Fibroblast of skin of left quadriceps (primary cell): ENCODE data around the gene TRAF6.
"Not testable (repeated sequence)": the region's sequence is repeated elsewhere in the genome, so short reads cannot be mapped to it uniquely, and the experiment has no call there.

Source experiments
- DNase-seq, 2 experiments: peaks; one replicate each; pipeline ENCODE4 v3.0.0-alpha.2; 2013; ENCODE audit warnings: low read depth in 2 of 2

TRAF6 gene

GRCh38 chr11:36493332-36493731, 16.7 kb downstream of the TRAF6 start:
- DNase-seq, result no peak

GRCh38 chr11:36492724-36493304, 17.3 kb downstream of the TRAF6 start:
- DNase-seq, result no peak

DNA sequence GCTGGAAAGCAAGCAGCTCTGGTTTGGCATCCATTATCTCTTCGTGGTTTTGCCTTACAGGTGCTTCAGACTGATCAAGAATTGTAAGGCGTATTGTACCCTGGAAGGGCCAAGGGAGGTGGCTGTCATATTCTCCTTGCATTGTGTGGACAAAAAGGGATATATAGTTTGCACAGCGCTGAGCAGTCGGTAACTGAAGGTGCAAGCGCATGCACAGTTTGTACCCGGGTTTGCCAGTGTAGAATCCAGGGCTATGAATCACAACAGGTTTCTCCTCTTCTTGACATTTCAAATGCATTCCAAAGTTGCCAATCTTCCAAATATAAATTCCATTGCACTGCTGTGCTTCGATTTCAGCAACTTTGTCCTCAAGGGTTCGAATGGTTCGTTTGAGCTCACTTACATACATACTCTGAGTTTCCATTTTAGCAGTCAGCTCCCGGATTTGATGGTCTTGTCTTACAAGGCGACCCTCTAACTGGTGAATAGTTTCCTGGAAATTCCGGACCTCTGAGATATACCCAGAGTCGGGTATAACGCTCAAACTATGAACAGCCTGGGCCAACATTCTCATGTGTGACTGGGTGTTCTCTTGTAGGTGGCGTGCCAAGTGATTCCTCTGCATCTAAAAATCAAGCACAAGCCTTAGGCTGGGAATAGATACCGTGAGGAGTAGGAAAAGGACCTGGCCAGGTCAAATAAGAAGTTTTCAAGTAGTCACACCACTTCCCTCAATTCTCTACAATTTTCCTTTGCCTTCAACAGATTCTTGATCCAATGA, 19.9 kb downstream of the TRAF6 start:
- DNase-seq, result no peak

DNA sequence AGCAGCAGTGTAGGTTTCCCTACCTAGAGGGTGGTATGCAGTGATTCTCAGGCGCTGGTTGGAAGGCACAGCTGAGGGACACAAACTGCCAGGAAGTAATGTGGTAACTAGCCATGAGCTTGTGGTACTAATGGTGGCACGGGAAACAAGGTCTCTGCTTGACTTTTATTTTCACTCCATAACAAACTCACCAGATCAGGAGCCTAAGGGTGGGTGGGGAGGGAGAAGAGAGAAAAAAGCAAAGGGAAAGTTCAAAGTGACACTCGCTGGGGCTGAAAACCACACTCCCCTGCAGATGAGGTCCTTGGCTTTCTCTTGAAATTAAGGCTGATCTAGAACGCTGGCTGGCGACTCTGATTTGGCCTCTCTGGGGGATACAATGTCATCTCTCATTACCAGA, 22.0 kb downstream of the TRAF6 start:
- no peak for DNase-seq

DNA sequence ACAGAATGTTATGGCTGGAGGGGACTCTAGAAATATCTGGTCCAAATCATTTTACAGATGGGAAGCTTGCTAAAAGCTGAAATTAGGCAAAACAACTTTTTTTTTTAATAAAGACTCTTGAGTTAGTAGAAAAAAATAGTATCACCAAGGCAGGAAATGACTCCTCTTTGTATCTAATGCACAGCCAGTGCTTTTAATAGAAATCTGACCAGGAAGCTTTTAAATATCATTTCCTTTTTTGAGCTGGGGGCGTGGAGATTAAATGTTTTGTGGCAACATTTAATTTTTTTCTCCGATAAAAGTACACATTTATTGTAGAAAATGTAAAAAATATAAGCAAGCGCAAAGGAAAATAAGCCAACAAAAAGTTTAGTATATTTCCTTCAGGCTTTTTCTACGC, 22.5 kb downstream of the TRAF6 start:
- DNase-seq, result no peak

- DNase-seq, result no peak
Measured at GRCh38 chr11:36485298-36486002, 24.6 kb downstream of the TRAF6 start.

DNA sequence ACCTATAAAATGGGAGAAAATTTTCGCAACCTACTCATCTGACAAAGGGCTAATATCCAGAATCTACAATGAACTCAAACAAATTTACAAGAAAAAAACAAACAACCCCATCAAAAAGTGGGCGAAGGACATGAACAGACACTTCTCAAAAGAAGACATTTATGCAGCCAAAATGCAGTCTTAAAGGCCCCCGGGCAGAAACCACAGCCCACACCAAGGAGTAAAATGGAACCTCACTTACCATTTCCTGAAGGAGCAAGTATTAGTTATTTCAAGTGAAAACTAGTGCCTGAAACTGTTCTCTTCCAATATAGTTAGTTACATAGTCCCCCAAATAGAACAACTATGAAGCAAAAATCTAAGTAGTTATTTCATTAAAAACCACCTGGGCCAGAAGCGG, 27.0 kb downstream of the TRAF6 start:
- DNase-seq, result not testable (repeated sequence)

DNA sequence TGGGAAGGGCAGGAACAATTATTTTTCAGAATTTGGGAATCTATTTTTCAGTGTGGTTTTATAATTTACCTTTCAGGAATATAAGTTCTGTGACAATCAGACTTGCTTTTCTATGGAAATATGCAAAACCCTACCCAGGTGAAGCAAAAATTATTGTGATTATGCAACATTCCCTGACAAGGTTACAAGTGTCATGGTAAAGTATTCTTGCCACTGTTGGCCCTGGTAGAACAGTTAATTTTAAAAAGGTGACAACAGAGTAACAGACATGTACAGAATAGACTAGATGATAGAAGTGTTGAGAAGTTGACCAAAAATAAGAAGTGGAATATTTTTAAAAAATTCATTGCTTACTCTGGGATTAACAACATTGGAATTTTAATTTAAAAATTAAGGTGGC, 29.2 kb downstream of the TRAF6 start:
- no peak for DNase-seq

DNA sequence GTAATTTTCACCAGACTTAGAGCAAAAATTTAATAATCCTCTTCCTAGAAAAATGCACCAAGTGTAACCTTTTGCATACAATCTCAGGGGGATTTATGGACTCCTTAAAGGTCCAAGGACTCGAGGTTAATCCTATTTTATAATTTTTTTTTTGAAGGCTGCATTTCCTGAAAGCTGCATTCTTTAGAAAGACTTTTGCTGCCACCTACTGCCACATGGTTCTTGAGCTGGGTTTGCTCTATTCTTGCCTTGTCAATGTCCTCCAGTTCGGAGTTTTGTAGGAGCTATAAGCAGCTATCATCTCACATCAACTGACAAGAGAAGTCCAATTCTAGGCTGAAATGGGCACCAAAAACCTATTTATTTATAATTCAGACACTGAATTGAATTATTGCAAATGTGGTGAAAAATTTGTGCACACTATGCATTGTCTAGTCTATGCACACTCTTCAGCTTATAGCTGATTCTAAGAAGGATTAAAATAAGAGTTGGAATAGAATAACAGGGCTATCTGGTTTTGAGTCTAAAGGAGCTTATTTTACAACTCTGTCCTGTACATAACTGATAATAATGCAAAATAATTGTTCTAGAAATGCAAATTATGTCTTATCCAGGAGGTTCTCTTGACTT, 31.3 kb downstream of the TRAF6 start:
- DNase-seq, result peak; percentile 23 to 32

DNA sequence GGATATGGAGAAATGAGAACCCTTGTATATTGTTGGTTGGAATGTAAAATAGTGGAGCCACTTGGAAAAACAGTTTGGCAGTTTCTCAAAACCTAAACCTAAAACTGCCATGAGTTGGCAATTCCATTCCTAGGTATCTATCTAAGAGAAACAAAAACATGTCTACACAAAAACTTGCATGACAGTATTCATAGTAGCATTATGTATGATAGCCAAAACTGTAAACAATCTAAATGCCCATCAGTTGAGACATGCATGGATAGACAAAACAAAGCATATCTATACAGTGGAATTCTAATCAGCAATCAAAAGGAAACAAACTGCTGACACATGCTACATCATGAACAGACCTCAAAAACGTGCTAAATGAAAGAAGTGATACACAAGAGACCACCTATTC, 34.9 kb downstream of the TRAF6 start:
- DNase-seq, result no peak

DNA sequence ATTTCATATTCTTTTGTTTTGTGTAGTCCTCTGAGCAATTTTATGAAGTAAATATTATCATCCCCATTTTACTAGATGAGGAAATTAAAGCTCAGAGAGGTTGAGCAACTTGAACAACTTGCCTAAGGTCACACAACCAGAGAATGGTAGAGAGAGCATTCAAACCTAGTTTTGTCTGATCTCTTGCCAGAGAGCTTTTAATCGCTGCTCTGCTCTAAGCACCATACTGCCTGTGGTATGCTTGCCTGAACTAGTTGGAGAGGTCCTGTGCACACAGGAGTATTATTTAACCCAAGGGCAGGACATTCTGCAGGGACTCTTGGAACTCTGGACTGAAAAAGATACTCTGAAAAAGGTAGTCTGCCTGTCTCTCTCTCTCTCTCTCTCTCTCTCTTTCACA, 38.5 kb downstream of the TRAF6 start:
- DNase-seq, result no peak

DNA sequence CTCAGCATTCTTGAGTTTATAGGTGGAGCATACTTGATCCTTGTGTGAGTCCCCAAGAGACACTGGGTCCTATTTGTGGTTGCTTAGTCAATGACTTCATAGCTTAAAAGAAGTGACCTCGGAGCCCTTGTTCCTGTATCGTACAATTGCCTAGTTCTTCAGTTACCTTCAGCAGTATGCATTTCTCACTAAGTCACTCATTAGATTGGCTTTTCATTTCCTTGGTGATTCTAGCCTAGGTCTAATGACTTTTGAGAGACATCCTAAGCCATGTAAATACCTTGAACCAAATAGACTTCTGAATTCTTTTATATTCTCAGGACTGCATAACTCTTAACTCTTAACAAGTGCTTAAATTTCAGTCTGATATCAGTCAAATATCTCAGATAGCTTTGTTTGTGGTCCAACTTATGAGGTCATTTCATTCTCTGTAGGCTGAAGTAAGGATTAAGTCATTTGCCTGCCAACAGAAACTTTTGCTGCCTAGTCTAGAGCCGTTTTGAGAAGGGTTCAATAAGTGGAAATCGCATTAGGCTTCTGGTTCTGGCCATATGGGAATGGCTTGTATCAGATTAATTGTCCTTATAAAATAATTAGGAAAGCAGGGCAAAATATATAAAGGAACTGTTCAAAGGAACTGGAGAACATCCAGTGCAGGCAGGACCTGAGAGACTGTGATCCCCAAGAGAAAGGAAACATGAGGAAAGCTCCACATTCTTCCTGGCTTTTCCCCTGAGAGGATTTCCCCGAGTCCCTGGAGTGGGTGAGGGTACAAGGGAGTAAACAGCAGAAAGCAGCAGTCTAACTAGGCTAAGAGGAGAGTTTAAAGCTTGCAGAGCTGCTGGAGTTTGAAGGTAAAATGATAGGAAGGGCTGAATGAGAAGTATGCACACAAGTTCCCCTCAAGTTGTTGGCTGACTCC, 39.9 kb downstream of the TRAF6 start:
- DNase-seq, result peak in 1 of 2 experiments; percentile 42

GRCh38 chr11:36469063-36469462, 41.0 kb downstream of the TRAF6 start:
- DNase-seq, result no peak

- no peak for DNase-seq
Measured at GRCh38 chr11:36467916-36468315, 42.2 kb downstream of the TRAF6 start.

- DNase-seq, result no peak
Measured at GRCh38 chr11:36467012-36467411, 43.1 kb downstream of the TRAF6 start.

- DNase-seq, result peak; percentile 43 to 47
Measured at GRCh38 chr11:36465449-36466163, 44.5 kb downstream of the TRAF6 start.

GRCh38 chr11:36464720-36465119, 45.4 kb downstream of the TRAF6 start:
- no peak for DNase-seq

- DNase-seq, result peak; percentile 29 to 32
Measured at GRCh38 chr11:36463781-36464180, 46.3 kb downstream of the TRAF6 start.

DNA sequence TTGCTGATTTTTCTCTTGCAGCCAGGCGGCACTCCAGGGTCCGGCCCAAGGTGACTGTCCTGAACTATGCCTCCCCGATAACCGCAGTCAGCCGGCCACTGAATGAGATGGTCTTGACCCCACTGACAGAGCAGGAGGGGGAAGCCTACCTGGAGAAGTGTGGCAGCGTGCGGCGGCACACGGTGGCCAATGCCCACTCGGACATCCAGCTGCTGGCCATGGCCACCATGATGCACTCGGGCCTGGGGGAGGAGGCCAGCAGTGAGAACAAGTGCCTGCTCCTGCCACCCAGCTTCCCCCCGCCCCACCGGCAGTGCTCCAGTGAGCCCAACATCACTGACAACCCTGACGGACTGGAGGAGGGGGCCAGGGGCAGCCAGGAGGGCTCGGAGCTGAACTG, 47.8 kb downstream of the TRAF6 start:
- DNase-seq, result no peak

- DNase-seq, result no peak
Measured at GRCh38 chr11:36460220-36460619, 49.9 kb downstream of the TRAF6 start.

DNA sequence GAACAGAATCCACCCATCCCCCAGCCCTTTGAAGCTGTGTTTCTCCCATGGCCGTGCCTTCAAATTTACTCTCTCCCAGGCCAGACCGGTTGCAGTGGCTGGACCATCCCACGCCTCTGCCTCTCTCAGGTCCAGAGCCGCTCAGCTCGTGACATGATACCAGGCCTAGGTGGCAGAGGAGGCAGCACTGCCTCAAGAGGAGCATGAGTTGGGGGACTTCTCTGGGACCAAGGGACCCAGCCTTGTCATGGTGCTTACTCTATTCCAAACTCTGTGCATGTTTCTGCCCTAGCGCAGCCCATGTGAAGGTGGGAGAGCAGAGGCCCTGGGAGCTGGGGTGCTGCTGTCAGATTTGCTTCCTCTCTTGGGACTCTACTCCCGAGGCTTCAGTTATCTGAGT, 51.0 kb downstream of the TRAF6 start:
- no peak for DNase-seq
